HG03045 (cell line): ENCODE results near the gene COL11A1.
"Not testable (repeated sequence)": the region's sequence is repeated elsewhere in the genome, so short reads cannot be mapped to it uniquely, and the experiment has no call there.

Experiments used
- ATAC-seq: cut with Tn5 transposase; IDR thresholded peaks from one replicate; pipeline ENCODE4 v1.9.1; 2021; ENCODE audit warnings: mild to moderate bottlenecking, moderate library complexity; ENCODE audit not compliant: unreplicated experiment

The COL11A1 gene

GRCh38 chr1:103108376-103109150, at the start of gene COL11A1:
COL11A1 (minus strand) TSS chr1:103108522; CDS start chr1:103108178, 344 bp downstream.
- ATAC-seq = no peak

GRCh38 chr1:103156966-103157365, 48.6 kb upstream of the COL11A1 start:
- ATAC-seq = no peak

GRCh38 chr1:103146166-103146565, 37.8 kb upstream of the COL11A1 start:
- no peak for ATAC-seq

- no peak for ATAC-seq
These were observed 37.1 kb upstream of the COL11A1 start for GRCh38 chr1:103145449-103145848.

- no peak for ATAC-seq
These were observed 36.4 kb upstream of the COL11A1 start for GRCh38 chr1:103144681-103145080.

GRCh38 chr1:103142461-103142860, 34.1 kb upstream of the COL11A1 start:
- no peak for ATAC-seq

- ATAC-seq = no peak
These were observed 21.5 kb upstream of the COL11A1 start for GRCh38 chr1:103129796-103130195.

GRCh38 chr1:103129255-103129654, 20.9 kb upstream of the COL11A1 start:
- no peak for ATAC-seq

GRCh38 chr1:103128256-103128655, 19.9 kb upstream of the COL11A1 start:
- not testable (repeated sequence) for ATAC-seq

GRCh38 chr1:103125219-103125618, 16.9 kb upstream of the COL11A1 start:
- no peak for ATAC-seq

- ATAC-seq = no peak
These were observed 14.8 kb upstream of the COL11A1 start for GRCh38 chr1:103122983-103123720.

GRCh38 chr1:103120981-103121380, 12.7 kb upstream of the COL11A1 start:
- ATAC-seq = no peak

GRCh38 chr1:103112546-103112945, 4.2 kb upstream of the COL11A1 start:
- ATAC-seq = no peak

- ATAC-seq = no peak
These were observed 3.6 kb upstream of the COL11A1 start for GRCh38 chr1:103111926-103112325.

GRCh38 chr1:103110701-103111100, 2.4 kb upstream of the COL11A1 start:
- ATAC-seq = no peak

- no peak for ATAC-seq
These were observed 1.1 kb upstream of the COL11A1 start for GRCh38 chr1:103109311-103109920.

GRCh38 chr1:103107741-103108375, 464 bp downstream of the COL11A1 start:
- no peak for ATAC-seq

- ATAC-seq = peak; percentile 82
These were observed 1.6 kb downstream of the COL11A1 start for GRCh38 chr1:103106426-103107341.

GRCh38 chr1:103101399-103101798, 6.9 kb downstream of the COL11A1 start:
- no peak for ATAC-seq

- ATAC-seq = no peak
These were observed 19.1 kb downstream of the COL11A1 start for GRCh38 chr1:103089221-103089620.
